Amygdala (tissue), 56 donors: Measurements from ENCODE around the gene PRKRIP1.
"Not testable (repeated sequence)": the region's sequence is repeated elsewhere in the genome, so short reads cannot be mapped to it uniquely, and the experiment has no call there.

ENCODE experiments used
- DNase-seq, 56 donors: peaks; one replicate each; lab custom pipeline; 2025; lab: John Stamatoyannopoulos, UW

The PRKRIP1 gene

GRCh38 chr7:102473271-102473991, 77.3 kb downstream of the PRKRIP1 start:
- peak in 14 of 56 donors; percentile 9 to 44 (median 22) for DNase-seq

- DNase-seq = not testable (repeated sequence)
Observed at GRCh38 chr7:102474116-102474515, 78.0 kb downstream of the PRKRIP1 start.

GRCh38 chr7:102474736-102475435, 78.7 kb downstream of the PRKRIP1 start:
- not testable (repeated sequence) for DNase-seq
